PC-9 (cell line): ENCODE data around the gene CTNS.

ENCODE experiments used
- EZH2 ChIP-seq: fragments of 200-600 bp; sonication (generic); IDR thresholded peaks from 2 replicates; pipeline ENCODE4 v1.8.0; 2017; ENCODE audit warnings: antibody characterized with exemption, low read depth
- TF ChIP-seq, protein P1 (sequence below): fragments of 200-600 bp; sonication (generic); conservative IDR thresholded peaks from 2 replicates; pipeline ENCODE4 v1.6.1; 2017; ENCODE audit warnings: mixed run types, antibody characterized with exemption, mild to moderate bottlenecking, moderate library complexity

DNA sequence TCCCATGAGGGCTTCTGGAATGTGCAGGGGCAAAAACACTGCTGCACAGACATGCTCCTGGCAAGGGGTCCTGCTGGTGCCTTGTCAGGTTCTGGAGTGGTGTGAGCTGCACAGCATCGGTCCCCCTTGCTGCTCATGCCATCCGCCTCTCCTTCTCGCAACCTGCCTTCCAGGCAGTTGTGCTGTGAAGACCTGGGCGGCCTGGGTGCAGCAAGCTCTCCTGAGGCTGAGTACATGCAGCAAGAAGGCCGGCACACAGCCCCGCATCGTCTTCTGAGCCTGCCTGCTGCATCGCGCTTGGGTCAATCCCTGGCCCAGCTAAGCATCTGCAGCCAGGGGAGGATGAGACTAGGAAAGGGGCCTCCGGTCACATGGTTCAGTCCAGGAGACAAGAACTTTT, 26.9 kb upstream of the CTNS start:
- TF ChIP-seq, protein P1, sequence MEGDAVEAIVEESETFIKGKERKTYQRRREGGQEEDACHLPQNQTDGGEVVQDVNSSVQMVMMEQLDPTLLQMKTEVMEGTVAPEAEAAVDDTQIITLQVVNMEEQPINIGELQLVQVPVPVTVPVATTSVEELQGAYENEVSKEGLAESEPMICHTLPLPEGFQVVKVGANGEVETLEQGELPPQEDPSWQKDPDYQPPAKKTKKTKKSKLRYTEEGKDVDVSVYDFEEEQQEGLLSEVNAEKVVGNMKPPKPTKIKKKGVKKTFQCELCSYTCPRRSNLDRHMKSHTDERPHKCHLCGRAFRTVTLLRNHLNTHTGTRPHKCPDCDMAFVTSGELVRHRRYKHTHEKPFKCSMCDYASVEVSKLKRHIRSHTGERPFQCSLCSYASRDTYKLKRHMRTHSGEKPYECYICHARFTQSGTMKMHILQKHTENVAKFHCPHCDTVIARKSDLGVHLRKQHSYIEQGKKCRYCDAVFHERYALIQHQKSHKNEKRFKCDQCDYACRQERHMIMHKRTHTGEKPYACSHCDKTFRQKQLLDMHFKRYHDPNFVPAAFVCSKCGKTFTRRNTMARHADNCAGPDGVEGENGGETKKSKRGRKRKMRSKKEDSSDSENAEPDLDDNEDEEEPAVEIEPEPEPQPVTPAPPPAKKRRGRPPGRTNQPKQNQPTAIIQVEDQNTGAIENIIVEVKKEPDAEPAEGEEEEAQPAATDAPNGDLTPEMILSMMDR, result no peak
- no peak for TF ChIP-seq EZH2
